Astrocyte (in vitro differentiated cells and primary cell): Measurements from ENCODE around the gene SFT2D3. TPM values are rescaled to one million over a fixed set of nuclear protein-coding genes. Genes with fewer than 3 reads are reported as not detected.

ENCODE experiments used
- DNase-seq: peaks from one replicate; pipeline ENCODE4 v3.0.0-alpha.2; 2010; ENCODE audit warnings: low read depth
- FAIRE-seq: peaks from 2 replicates; lab custom pipeline; 2011; peaks lifted over from hg19 to GRCh38; lab: Jason Lieb, UNC
- H2AFZ ChIP-seq: 2 replicates; pipeline ENCODE4 v1.6.0; 2012; ENCODE audit warnings: low read depth, low read length, inconsistent platforms
- H3K27ac ChIP-seq: 2 replicates; pipeline ENCODE4 v1.5.1; 2011; ENCODE audit warnings: low read depth, low read length, inconsistent platforms
- H3K27me3 ChIP-seq: 2 replicates; pipeline ENCODE4 v1.6.0; 2011; ENCODE audit warnings: low read length, inconsistent platforms; ENCODE audit not compliant: insufficient read depth
- H3K36me3 ChIP-seq: 2 replicates; pipeline ENCODE4 v1.5.1; 2011; ENCODE audit warnings: low read length, inconsistent platforms; ENCODE audit not compliant: insufficient read depth
- H3K4me1 ChIP-seq: 2 replicates; pipeline ENCODE4 v1.5.1; 2011; ENCODE audit warnings: low read length, inconsistent platforms; ENCODE audit not compliant: insufficient read depth
- H3K4me2 ChIP-seq: 2 replicates; pipeline ENCODE4 v1.6.0; 2012; ENCODE audit warnings: low read length, inconsistent platforms
- H3K4me3 ChIP-seq: 2 replicates; pipeline ENCODE4 v1.5.1; 2011; ENCODE audit warnings: low read depth, mild to moderate bottlenecking, low read length, inconsistent platforms; ENCODE audit not compliant: insufficient read depth
- H3K79me2 ChIP-seq: 2 replicates; pipeline ENCODE4 v1.6.0; 2012; ENCODE audit warnings: mild to moderate bottlenecking, low read length, inconsistent platforms; ENCODE audit not compliant: insufficient read depth
- H3K9ac ChIP-seq: 2 replicates; pipeline ENCODE4 v1.6.0; 2012; ENCODE audit warnings: mild to moderate bottlenecking, low read length, inconsistent platforms
- H3K9me3 ChIP-seq: 2 replicates; pipeline ENCODE4 v1.5.1; 2012; ENCODE audit warnings: low read depth, mild to moderate bottlenecking, low read length, inconsistent platforms; ENCODE audit not compliant: insufficient read depth
- H4K20me1 ChIP-seq: 2 replicates; pipeline ENCODE4 v1.6.0; 2012; ENCODE audit warnings: low read length, inconsistent platforms; ENCODE audit not compliant: insufficient read depth
- H3K27ac Mint-ChIP-seq: one replicate; pipeline ENCODE4 v1.8.0; 2021; ENCODE audit warnings: mild to moderate bottlenecking, mixed read lengths; ENCODE audit not compliant: unreplicated experiment
- H3K27me3 Mint-ChIP-seq: one replicate; pipeline ENCODE4 v1.8.0; 2021; ENCODE audit warnings: low read depth, mixed read lengths; ENCODE audit not compliant: unreplicated experiment
- H3K36me3 Mint-ChIP-seq: one replicate; pipeline ENCODE4 v1.8.0; 2021; ENCODE audit warnings: low read depth, mixed read lengths; ENCODE audit not compliant: unreplicated experiment
- H3K4me1 Mint-ChIP-seq: one replicate; pipeline ENCODE4 v1.8.0; 2021; ENCODE audit warnings: low read depth, mixed read lengths; ENCODE audit not compliant: unreplicated experiment
- H3K4me3 Mint-ChIP-seq: one replicate; pipeline ENCODE4 v1.8.0; 2021; ENCODE audit warnings: mild to moderate bottlenecking, moderate library complexity, mixed read lengths; ENCODE audit not compliant: unreplicated experiment
- H3K9me3 Mint-ChIP-seq: one replicate; pipeline ENCODE4 v1.8.0; 2021; ENCODE audit warnings: mild to moderate bottlenecking, mixed read lengths; ENCODE audit not compliant: unreplicated experiment
- CTCF ChIP-seq: IDR thresholded peaks from 2 replicates; pipeline ENCODE4 v1.5.1; 2011; ENCODE audit warnings: low read depth, mild to moderate bottlenecking, inconsistent platforms, low read length, moderate library complexity; ENCODE audit not compliant: insufficient read depth
- EZH2 ChIP-seq: IDR thresholded peaks from 2 replicates; pipeline ENCODE4 v1.6.1; 2012; ENCODE audit warnings: mild to moderate bottlenecking, low read length, inconsistent platforms; ENCODE audit not compliant: insufficient read depth
- total RNA-seq: library from RNA; stranded (reverse); gene quantifications from 2 replicates; pipeline ENCODE4 v1.2.1, GENCODE V29; 2021

The SFT2D3 gene
- total RNA-seq, 1 donor from 2014 or later, result 2.9 TPM

DNA sequence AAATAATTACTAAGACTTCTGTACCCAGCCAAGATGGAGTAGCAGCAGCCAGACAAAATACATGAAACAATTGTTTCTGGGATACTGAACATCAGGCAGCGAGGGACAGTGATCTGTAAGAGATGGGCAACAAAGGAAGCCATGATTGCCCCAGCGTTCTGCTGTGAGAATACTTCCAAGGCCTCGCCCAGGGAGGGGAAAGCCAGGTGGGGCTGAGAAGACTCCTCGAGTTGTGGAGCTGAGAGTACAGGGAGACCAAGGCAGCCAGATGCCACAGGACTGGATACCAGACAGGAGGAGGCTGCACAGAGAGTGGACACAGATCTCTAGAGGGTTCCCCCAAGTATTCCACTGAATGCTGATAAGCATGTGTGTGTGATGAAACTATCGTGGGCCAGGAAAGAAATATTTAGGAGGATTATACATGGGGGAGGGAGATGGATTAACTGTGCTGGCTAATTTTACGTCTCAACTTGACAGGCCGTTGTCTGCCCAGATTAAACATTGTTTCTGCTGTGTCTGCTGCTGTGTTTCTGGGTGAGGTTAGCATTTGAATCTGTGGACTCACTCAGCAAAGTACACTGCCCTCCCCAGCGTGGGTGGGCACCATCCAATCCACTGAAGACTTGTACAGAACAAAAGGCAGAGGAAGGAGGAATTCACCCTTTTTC, 15.8 kb upstream of the SFT2D3 start:
- Mint-ChIP-seq H3K27me3 (peaks cover 2% of the 10 kb centered on the region), H3K4me1 (peaks cover 30% of the 10 kb centered on the region), H3K36me3 (no peaks in the 10 kb centered on the region), H3K4me3 (no peak overlapping the region), H3K9me3 (peaks cover 7% of the 10 kb centered on the region), H3K27ac (peak overlapping the region; percentile 1)
- DNase-seq (no peak), FAIRE-seq (no peak)
- H3K4me2 ChIP-seq, result no peak overlapping the region
- no peak overlapping the region for H3K4me3 ChIP-seq
- TF ChIP-seq CTCF, result no peak
- no peak for TF ChIP-seq EZH2
- no peaks in the 10 kb centered on the region for H3K79me2 ChIP-seq
- no peak overlapping the region for H3K9ac ChIP-seq
- no peaks in the 10 kb centered on the region for H3K36me3 ChIP-seq
- no peak overlapping the region for H2AFZ ChIP-seq
- H3K27me3 ChIP-seq, result no peaks in the 10 kb centered on the region
- H4K20me1 ChIP-seq, result no peaks in the 10 kb centered on the region
- peaks cover 3% of the 10 kb centered on the region for H3K9me3 ChIP-seq
- H3K27ac ChIP-seq, result no peak overlapping the region
- no peaks in the 10 kb centered on the region for H3K4me1 ChIP-seq

DNA sequence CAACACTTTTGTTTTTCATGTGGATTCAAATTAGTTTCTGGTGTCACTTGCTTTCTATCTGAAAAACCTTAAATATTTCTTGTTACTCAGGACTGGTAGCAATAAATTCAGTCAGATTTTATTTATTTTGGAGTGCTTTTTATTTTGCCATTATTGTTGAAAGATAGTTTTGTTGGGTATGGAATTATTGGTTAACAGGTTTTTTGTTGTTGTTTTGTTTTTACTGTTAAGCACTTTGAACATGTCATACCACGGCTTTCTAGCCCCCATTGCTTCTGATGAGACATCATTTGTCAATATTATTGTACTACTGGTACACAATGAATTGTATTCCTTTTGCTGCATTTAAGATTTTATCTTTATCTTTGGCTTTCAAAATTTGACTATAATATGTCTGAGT, 12.9 kb upstream of the SFT2D3 start:
- H3K27ac Mint-ChIP-seq, result no peak overlapping the region

More for the DNA sequence above, 12.9 kb upstream of the SFT2D3 start:
- Histone ChIP-seq H3K27me3 (no peaks in the 10 kb centered on the region), H3K4me3 (no peak overlapping the region), H4K20me1 (no peaks in the 10 kb centered on the region), H3K4me1 (no peaks in the 10 kb centered on the region), H3K9ac (no peak overlapping the region), H3K36me3 (no peaks in the 10 kb centered on the region), H3K27ac (no peak overlapping the region), H2AFZ (no peak overlapping the region), H3K4me2 (no peak overlapping the region), H3K79me2 (no peaks in the 10 kb centered on the region), H3K9me3 (peaks cover 3% of the 10 kb centered on the region)
- Mint-ChIP-seq H3K27me3 (no peaks in the 10 kb centered on the region), H3K36me3 (peaks cover 5% of the 10 kb centered on the region), H3K9me3 (peaks cover 20% of the 10 kb centered on the region), H3K4me1 (peaks cover 18% of the 10 kb centered on the region), H3K4me3 (no peak overlapping the region)
- DNase-seq (no peak), FAIRE-seq (no peak)
- TF ChIP-seq CTCF (no peak), EZH2 (no peak)
